AML-193 (cell line): ENCODE measurements around the gene BRICD5.
"Not testable (repeated sequence)": the region's sequence is repeated elsewhere in the genome, so short reads cannot be mapped to it uniquely, and the experiment has no call there.

Source experiments
- DNase-seq, 2 experiments: peaks; one replicate each; lab custom pipeline; 2025; lab: John Stamatoyannopoulos, UW

BRICD5 gene

GRCh38 chr16:2223221-2223941, 12.7 kb upstream of the BRICD5 start, which contains the start of gene E4F1:
Gene E4F1 (plus strand): TSS chr16:2223591. CDS start chr16:2223614, 23 bp downstream.
- peak; percentile 98 to 99 for DNase-seq

- DNase-seq: no peak
These were observed 5.7 kb upstream of the BRICD5 start for GRCh38 chr16:2216330-2216729.

GRCh38 chr16:2214719-2214968, 4.0 kb upstream of the BRICD5 start, which contains the start of gene PGP:
Gene PGP (minus strand): TSS chr16:2214840. CDS start chr16:2214777, 63 bp downstream.
- no peak for DNase-seq

GRCh38 chr16:2213817-2214718, 3.4 kb upstream of the BRICD5 start:
- no peak for DNase-seq

GRCh38 chr16:2212362-2213324, 2.0 kb upstream of the BRICD5 start:
- peak; percentile 45 to 63 for DNase-seq

- no peak for DNase-seq
These were observed 1.3 kb upstream of the BRICD5 start for GRCh38 chr16:2211923-2212347.

GRCh38 chr16:2210009-2210332, 692 bp downstream of the BRICD5 start:
- no peak for DNase-seq

- DNase-seq: no peak
These were observed 1.2 kb downstream of the BRICD5 start for GRCh38 chr16:2209258-2210008.

- DNase-seq: no peak
These were observed 1.9 kb downstream of the BRICD5 start for GRCh38 chr16:2208772-2209171.

- DNase-seq: no peak
These were observed 2.4 kb downstream of the BRICD5 start for GRCh38 chr16:2208308-2208707.

- no peak for DNase-seq
These were observed 2.8 kb downstream of the BRICD5 start for GRCh38 chr16:2207872-2208271.

GRCh38 chr16:2206780-2207433, 3.8 kb downstream of the BRICD5 start:
- DNase-seq: no peak

- no peak for DNase-seq
These were observed 4.3 kb downstream of the BRICD5 start for GRCh38 chr16:2206420-2206779.

GRCh38 chr16:2205967-2206313, 4.7 kb downstream of the BRICD5 start:
- DNase-seq: peak in 1 of 2 experiments; percentile 63

GRCh38 chr16:2205104-2205966, 5.3 kb downstream of the BRICD5 start, which contains the start of gene MLST8:
Gene MLST8 (plus strand): TSS chr16:2205454. CDS start chr16:2206086, 632 bp downstream.
- DNase-seq: peak; percentile 75 to 76

- DNase-seq: no peak
These were observed 6.1 kb downstream of the BRICD5 start for GRCh38 chr16:2204416-2205103.

GRCh38 chr16:2203119-2203688, 7.5 kb downstream of the BRICD5 start:
- not testable (repeated sequence) for DNase-seq

- DNase-seq: no peak
These were observed 10.3 kb downstream of the BRICD5 start for GRCh38 chr16:2200313-2200712.

- no peak for DNase-seq
These were observed 11.0 kb downstream of the BRICD5 start for GRCh38 chr16:2199621-2200139.
